GM18907 (cell line): ENCODE measurements around the gene FOXL2.
A peak's percentile ranks its signal among the peaks of the same experiment; 100 is the strongest.

ENCODE experiments used
- ATAC-seq: cut with Tn5 transposase; IDR thresholded peaks from one replicate; pipeline ENCODE4 v1.9.1; 2021; ENCODE audit warnings: mild to moderate bottlenecking, moderate library complexity; ENCODE audit not compliant: unreplicated experiment

FOXL2 gene

DNA sequence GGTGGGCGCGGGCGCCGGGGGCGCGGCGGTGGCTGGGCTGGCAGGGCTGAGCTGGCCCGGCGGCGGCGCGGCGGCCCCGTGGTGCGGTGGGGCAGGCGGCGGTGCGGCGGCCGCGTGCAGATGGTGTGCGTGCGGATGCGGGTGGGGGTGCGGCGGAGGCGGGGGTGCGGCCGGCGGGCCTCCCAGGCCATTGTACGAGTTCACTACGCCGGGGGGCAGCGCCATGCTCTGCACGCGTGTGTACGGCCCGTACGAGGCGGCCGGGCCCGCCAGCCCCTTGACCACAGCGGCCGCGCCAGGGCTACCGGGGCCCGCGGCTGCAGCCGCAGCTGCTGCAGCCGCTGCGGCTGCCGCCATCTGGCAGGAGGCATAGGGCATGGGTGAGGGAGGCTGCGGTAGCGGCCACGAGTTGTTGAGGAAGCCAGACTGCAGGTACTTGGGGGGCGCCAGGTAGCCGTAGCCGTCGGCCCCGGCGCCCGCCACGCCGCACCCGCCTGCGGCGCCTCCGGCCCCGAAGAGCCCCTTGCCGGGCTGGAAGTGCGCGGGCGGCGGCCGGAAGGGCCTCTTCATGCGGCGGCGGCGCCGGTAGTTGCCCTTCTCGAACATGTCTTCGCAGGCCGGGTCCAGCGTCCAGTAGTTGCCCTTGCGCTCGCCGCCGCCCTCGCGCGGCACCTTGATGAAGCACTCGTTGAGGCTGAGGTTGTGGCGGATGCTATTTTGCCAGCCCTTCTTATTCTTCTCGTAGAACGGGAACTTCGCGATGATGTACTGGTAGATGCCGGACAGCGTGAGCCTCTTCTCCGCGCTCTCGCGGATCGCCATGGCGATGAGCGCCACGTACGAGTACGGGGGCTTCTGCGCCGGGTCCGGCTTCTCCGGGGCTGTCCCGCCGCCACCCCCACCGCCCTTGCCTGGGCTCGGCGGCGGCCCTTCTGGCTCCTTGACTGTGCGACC, 951 bp downstream of the FOXL2 start:
- ATAC-seq: no peak

DNA sequence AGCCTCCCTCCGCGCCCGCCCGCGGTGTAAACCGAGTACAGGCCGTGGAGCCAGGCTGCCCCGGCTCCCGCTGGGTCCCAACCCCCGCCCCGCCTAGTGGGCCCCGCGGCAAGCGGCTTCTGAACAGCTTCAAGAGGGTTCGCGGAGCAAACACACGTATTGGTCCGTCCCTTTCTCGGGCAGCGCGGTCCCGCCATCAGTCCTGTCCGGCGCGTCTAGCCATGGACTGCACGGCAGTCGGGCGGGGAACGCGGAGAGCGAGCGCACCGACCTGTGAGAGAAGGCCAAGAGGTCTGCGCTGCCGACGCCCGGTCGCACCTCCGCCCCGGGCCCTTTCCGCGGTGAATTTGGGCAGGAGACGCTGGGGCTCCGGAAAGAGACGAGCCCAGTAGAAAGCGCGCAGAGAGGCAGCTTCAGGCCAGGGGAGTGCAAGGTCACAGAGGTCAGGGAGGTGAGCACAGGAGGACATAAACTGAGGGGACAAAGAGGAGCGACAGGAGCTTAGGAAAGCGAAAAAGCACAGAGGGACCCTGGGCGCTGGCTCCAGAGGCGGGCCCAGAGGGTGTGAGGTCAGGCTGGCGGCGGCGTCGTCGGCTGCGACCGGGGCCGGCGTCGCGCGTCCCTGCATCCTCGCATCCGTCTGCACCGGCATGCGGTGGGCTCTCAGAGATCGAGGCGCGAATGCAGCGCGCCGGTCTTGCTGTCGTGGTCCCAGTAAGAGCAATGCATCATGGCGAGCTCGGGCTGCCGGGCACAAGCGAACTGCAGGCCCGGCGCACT, 1.8 kb downstream of the FOXL2 start:
- no peak for ATAC-seq

DNA sequence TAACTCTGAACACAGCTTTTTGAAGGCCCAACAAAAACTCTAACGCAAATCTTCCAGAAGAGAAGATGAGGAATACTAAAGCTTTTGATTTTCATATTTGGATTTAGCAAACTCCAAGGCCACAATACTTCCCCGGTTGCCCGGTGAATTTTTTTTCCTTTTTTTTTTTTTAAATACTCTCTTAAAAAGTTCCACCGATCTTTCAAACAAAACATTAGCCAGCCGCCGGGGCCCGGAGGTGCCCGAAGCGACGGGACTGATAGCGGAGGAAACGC, 2.3 kb downstream of the FOXL2 start:
- no peak for ATAC-seq

DNA sequence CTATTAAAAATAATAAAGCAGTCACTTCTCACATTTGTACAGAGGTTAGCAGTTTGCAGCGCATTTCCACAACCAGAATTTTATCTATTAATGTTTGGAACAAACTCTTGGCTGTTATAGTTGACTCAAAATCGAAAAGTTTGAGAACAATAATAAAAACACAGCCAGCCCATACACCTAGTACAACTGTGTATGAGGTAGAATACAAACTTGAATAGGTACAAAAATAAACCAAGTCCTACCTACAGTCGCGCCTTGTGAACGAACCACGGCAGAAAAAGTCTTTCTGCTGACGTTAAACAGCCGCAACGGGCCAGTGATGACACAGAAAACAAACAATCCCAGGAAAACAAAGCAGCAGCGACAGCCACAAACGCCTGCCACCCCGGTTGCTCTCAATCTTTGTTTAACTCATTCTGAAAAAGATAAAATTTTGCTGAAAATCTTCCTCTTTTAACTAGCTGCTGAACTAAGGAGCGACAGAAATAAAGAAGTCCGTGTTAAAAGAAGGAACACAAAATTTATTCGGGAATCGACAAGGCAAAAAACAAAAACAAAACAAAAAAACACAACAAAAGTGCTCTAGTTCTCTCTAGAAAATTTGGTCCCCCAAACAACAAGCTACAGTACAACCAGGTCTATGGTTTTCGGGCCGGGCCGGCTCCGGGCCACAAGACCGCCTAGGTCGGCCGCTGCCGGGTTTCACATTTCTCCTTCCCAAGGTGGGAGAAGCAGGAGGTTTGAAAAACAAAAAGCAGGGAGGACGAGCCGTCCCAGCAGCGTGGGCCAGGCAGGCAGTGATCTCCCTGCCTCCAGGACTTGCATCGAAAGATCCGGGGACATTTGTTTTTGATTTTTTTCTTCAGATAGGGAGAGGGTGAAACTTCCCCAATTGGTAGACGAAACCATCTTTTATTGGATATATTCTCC, 2.9 kb downstream of the FOXL2 start:
- ATAC-seq: no peak

DNA sequence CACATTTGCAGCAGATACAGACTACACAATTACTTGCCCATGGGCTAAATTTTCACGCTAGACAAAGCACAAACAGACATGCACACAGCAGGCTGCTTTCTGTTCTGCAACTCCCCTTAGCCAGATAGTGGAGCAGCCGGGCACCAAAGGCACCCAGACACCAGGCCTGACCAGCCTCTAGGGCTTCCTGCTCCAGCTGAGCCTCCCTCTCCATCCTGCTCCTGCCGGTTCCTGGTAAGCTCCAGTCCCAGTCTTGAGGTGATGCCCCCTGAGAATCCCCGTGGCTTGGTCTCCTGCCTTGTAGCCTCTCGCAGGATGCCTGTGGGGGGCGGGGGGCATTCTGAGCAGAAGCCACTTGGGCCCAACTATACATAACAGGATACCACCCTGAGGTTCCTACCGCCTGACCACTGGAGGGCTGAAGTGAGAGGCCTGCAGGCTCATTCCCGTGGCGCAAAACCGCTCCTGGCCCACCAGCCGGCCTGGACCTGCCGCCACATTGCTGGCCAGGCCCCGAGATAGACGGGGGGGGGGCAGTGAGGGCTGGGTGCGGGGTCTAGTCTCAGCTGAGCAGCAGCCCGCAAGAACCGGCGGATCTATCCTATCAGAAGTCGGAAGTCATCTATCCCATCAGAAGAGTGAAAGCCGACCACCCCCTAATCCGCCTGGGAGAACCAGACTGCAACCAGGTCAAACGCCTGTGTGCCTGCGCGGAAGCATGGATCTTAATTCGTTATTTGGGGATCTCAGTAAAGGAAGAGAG, 3.9 kb downstream of the FOXL2 start:
- no peak for ATAC-seq

DNA sequence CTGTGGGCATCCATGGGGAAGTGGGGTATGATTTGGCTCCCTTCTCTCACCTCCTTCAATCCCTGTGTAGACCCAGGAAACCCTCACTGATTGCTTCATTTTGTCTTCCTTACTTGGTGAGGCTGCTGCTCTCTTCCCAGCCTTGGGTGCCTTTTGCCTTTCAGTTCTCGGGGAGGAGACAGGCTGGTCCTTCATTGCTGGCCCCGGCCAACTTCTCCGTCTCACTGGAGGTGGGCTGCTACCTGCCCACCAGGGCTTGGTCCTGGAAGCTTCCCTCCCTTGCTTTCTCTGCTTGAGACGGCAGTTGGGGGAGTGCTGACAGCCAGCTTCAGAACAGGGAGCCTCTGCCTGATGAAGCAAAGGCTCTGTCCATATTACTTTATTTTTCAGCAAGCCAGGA, 4.7 kb downstream of the FOXL2 start:
- no peak for ATAC-seq

DNA sequence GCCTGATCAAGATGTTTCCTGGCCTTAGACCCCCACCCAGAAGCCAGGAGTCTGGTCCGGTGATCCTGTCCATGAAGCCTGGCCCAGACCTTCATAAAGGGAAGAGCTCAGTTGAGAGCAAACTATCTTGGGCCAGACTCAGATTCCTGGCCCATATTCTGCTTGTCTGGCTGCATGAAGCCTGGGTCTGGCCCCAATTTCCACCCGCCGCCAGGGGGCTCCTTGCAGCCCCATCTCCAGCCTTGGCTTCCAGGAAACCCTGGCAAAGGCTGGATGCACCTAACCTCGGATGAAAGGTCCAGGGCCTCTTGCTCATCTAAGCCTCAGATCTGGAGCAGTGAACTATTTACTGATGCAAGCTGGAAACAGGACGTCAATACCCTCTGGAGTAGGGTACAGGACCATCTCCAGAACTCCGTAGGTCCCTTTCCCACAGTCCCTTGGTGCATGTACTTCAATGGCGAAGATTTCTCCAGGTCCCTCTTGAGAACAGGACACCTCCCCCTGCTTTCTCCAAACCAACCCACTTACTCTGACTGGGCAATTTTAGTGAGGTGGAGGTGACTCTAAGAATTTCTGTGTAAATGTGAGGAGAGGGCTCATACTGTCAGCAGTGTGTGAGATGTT, 5.6 kb downstream of the FOXL2 start:
- no peak for ATAC-seq

DNA sequence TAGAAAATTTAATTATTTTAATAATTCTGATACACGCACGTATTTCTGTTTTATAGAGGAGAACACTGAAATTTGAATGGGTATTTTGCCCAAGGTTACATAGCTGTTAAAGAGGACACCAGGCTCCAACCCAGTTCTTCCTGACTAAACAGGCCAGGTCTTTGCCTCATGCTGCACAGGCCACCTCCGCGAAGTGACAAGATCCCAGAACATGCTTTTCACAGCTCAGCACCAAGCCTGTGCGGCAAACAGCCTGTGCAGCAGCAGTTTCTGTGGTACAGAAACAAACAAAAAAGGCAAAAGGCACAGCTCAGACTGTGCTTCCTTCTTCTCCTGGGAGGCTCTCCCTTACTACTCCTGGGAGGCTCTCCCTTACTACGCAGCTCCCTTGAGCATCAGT, 6.5 kb downstream of the FOXL2 start:
- no peak for ATAC-seq

DNA sequence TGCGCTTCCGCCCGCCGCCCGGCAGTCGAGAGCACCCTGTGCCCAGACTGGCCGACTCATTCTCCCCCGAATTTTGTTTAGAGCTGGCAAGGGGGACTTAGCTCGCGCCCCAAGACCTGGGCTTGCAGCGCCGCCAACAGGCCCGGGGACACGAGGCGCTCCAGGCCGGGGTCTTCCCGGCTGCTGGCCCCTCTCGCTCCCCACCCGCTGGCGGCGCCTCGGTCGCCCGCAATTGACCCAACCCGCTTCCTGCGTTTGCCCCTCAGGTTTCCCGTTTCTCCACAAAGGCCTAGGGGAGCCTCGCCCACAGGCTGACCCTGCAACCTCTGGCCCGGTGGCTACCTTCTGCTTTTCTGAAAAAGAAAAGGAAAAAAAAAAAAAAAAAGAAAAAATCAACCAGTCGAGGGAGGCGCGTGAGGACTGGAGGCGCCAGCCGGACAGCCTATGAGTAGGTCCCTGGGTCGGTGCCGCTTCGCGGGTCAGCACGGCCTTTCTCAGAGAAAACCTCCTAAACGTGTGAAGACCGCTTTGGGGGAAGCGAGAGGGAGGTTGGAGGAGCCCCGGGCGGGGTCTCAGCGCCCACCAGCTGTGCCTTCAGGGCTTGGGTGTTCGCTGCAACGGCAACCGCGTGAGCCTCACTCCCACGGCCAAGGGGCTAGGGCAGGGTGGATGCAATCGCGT, 7.2 kb downstream of the FOXL2 start:
- ATAC-seq: no peak

DNA sequence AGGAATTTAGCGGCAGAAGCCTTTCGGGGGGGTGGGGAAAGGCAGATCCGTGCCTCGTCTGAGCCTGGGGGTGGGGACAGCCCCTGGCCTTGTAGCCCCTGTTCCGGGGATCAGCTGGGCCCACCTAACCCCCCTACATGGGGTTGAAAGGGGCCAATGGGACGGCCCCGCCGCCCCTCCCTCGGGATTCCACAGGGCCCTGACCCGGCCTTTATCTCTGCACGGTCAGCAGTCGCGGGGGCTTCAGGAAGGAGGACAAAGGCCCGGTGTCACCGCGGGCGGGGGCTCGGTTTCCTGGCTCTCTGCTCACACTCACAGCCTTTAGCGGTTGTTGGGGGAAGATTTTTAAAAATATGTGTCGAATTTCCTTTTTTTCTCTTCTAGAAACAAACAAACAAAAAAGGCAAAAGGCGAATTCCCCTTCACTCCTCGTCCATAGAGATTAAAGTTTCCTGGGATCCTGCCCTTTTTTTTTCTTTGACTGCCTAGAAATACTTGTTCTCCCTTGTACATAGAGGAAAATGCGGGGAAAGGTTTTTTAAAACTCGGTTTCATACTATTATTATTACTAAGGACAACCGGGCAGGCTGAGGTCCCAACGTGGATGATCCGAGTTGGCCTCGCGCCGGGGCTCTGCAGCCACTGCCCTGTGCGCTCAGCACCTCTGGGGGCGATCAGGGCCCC, 7.9 kb downstream of the FOXL2 start:
- ATAC-seq: no peak

DNA sequence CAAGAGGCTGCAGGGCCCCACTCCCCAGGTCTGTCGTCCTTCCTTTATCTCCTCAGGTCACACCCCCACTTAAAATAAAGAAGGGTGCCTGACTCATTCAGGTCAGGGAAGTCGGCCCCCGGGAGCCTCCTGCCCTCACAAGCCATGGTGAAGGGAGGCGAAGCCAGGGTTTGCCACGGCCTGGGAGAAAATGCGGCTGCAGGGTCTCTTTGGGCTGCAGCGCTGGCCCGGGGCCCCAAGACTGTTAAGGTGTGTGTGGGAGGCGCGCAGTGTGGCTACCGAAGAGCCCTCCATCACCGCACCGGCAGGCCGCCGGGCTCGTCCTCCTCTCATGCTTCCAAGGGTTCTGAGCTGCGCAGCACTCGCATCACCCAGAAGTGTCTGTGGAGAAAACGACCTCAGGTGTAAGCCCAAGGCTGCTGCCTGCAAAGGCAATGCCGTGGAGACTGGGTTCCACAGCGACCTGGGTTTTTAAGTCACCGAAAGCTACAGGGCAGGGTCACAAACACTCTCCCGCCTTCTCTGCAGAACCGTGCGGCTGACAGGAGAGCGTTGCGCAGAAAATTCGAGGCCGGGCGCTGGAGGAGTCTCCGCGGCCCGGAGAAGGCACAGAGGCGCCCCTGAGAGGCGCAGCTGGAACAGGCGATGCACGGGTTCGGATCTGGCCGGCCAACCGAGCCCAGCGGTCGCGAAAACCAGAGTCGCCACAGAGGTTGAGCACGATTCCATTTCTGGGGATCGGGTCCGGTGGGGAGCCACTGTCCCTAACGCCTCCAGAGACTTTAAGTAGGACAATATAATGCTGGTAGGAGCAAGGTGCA, 8.7 kb downstream of the FOXL2 start:
- no peak for ATAC-seq

DNA sequence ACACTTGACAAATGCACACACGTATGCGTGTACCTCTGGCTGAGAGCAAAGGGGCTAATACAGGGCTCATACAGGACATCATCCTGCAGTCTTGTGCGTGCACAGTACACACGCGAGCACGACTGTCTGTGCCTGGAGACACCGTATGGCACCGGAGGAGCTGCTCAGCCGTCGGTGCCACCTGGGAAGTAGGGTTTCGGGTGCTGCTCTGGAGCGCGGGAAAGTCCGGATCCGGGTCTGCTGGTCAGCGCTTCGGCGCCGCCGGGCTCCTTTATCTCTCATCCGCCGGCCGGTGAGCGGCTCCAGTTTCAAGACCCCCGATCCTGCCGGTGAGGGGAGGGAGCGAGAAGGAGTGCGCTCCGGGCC, 9.3 kb downstream of the FOXL2 start:
- no peak for ATAC-seq

DNA sequence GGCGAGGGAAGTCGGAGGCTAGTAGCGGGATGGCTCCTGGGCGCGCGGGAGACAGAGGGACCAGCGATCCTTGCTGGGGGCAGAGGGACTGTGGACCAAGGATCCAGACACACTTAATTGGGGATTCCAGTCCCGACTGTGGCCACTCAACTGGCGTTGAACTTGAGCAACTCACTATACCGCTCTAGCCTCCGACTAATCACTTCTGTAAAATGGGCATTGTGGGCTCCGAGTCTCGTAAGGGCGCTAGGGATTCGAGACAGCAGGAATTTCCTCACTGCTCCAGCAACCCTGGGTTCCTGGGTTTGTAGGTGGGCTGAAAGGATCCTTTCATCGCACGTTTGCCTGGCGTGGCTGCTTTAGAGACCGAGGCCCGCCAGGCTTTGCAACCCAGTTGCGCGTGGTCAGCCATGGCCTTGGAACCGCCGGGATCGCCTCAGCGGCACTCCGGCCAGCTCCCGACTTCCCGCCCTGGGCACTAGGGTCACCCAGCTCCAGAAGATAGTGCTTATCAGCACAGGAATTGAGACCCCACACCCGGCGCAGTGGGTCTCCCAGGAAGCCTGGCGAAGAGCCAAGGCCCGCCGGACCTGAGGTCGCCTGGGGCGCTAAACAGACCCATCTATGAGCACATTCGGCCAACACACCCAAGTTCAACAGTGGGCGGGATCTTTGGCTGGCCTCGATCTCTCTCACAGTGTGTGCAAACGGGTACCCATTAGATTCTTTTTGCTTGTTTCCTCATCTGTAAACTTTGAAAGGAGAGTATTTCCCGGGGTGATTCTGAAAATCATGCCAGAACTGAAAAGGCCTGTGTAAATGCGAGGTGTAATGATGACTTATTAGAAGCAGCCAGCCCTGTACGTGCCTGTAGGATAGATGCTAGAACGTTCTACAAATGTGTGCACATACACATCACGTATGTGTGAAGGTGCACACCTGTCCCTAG, 9.9 kb downstream of the FOXL2 start:
- ATAC-seq: no peak

DNA sequence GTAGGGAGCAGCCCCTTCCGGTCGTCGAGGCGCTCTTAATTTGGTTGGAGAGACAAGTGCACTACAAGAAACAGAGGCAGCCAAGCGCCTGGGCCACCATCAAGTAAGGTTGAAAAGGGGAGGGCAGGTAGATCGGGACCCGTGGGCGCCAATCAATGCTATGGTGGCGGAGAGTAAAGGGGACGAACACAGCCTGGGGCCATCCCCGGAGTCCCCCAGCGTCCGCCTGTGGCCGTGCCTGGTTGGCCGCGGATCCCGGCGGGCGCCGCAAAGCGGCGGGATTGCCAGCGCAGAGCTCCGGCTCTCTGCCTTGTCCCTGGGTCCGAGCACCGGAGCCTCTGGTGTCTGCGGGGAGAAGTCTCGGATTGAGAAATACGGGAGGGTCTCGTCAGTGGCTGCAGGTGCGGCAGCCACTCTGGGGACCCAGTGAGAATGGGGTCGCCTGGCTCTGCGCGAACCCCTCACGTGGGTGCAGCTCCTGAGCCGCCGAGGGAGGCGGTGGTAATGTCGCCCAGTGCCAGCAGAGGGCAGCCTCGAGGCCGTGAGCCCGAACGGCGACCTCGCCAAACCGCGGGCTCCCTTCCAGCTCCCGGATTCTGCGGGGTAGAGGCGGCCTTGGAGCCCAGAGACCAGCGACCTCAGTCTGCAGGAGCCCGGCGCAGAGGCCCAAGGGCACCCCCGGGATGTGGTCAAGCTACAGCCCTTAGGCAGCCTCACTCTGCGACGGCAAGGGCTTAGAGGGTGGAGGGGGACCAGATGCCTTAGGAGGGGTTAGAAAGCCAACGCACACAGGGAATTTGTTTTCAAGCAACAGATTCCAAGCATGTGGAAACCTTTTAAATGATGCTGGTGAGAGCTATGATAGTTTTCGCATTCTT, 10.8 kb downstream of the FOXL2 start:
- peak; percentile 79 for ATAC-seq

DNA sequence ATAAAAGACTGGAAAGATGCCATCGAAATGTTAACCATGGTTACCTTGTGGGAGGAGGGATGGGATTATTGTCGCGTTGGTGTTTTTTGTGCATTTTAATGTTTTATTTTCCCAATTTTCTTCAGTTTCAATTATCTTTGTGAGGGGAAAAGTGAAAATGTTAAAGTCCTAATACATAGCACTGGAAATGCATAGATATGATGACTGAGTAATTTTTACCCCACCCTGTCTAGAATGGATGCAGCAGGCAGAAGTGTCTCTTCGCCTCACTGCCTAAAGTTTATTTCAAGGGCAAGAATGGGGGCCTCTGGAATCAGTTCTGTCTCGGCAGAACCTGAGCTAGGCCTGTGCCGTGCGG, 11.5 kb downstream of the FOXL2 start:
- ATAC-seq: no peak
